ENCODE results near the gene KCNJ13. TPM values are rescaled to one million over a fixed set of nuclear protein-coding genes. Genes with fewer than 3 reads are reported as not detected.
"Not testable (repeated sequence)": the region's sequence is repeated elsewhere in the genome, so short reads cannot be mapped to it uniquely, and the experiment has no call there.

The KCNJ13 gene
- polyA plus RNA-seq, 10 donors, result 0.08 to 0.33 (median 0.17) TPM; not detected in 4

DNA sequence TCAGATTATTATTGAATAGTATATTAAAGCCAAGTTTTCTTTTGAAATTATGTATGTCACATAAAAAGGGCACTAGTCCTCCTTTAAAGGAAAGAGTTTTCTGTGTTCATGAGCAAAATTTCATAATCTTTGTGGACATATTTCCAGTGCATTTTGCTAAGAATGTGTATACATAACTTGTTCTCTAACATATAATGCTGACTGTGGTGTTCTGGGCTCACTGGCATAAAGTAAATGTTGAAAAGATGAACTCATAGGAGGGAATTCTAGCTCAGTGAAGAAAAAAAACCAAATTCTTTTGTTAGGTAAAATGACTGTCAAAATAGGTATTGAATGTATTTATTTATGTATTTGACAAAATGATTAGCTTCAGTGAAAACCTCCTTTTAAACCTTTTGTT lies 6.2 kb downstream of the KCNJ13 start:
- DNase-seq, result no peak

DNA sequence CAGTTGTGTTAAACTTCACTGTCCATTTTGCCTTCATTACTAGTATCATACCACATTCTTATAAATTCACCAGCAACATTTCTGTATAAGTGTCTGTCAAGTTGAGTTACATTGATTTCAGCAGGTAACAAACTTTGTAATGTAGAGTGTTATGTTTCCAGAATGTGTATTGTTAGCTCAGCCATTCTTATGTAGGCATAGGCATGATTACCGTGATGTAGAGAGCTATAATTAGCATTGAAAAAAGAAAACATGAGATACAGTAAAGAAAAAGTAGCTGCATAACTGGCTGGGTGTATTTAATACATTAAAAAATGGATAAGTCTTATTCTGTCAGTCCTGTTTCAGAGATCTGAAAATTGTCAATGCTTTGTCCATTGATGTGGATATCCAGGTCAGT lies 8.5 kb downstream of the KCNJ13 start:
- no peak for DNase-seq

DNA sequence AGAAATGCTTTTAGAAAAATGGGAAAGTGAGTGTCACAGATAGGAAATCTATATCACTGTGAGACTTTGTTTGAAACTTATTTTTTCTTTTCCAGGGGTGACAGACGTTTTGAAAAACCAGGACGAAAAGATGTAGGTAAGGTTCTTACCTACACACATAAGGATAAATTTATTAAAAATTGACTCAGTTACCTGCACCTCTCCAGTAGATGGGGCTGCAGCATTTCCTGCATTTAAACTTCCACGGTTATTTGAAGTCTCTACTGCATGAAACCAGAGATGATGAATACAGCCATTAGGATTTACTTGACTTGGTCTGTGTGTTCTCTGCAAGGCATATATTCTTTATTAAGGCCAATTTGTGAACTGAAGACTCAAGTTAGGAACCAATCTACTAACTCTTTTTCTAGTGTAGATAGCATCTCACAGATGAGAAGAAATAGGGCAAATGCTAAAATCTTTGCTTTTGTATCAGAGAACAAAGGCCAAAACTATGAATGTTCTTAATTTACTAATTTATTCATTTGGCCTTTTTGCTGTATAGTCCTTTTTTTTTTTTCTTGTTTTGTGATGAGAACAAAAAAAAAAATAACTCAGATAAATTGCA lies 15.0 kb downstream of the KCNJ13 start:
- DNase-seq, result peak in 2 of 3 donors; percentile 6 to 12

DNA sequence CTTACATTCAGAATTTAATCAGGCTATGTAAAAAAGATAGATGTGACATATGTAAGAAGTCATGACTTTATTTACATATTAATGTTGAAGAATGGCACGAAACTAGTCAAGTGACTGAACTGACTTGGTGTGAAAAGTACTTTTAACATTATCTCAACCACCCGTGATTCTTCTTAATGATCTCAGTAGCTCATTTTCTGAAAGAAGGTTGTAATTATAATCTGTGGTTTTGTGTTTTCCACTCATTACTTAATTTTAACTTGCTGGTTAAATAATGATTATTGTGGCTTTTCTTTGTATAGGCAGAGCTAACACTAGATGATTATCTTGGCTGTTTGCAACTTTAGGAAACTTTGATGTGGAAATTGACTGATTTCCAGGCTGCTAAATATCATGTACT lies 18.5 kb downstream of the KCNJ13 start:
- no peak for DNase-seq

DNA sequence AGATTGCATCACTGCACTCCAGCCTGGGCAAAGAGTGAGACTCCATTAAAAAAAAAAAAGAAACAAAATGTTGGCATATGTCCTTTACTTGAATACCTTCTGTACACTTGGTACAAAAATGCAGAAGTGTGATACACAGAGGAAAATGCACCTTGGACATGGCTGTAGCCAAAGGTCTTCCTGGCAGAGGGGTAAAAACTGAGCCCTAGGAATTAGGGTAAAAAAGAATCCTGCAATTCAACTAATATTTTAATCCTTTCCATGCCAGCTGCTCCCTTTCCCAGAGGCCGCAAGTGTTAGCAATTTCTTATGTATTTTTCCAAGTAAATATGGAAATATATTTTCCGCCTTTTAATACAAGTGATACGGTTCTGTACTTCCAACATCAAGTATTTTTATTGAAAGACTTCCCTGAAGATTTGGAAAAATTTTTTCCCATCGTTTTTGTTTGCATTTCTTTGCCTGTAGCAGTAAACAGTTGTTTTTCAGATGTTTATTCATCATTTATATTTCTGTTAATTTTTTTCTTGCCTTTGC lies 26.2 kb downstream of the KCNJ13 start:
- no peak for DNase-seq

DNA sequence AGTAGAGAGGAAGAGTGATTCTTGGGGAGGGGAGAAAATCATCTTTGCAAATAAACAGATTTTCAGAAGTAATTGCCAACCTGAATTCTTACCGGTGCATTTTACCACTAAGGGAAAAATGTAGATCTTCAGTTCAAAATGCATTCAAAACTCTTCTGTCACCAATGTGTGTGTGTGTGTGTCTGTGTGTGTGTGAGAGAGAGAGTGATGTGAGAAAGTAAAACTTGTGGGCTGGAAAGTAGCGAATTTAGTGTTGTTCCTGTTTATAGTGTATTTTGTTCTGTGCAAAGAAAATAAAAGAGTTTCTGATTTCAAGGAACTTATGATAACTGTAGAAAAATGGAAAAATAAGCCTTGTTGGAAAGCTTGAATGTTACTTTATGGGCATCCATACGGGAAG lies 27.0 kb downstream of the KCNJ13 start:
- DNase-seq, result no peak

DNA sequence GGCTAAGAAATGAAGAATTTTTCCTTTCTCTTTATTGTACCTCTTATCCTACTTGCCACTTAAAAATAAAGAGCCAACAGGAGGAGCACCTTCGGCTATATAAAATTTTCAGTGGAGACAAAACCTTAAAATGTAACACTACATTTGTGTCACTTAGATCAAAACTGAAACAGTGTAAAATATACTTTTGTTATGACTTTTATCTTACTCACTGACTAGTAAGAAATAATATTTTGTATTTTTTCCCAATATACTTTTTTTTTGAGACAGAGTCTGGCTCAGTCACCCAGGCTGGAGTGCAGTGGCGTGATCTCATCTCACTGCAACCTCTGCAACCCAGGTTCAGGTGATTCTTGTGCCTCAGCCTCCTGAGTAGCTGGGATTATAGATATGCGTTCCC lies 28.3 kb downstream of the KCNJ13 start:
- no peak for DNase-seq

DNA sequence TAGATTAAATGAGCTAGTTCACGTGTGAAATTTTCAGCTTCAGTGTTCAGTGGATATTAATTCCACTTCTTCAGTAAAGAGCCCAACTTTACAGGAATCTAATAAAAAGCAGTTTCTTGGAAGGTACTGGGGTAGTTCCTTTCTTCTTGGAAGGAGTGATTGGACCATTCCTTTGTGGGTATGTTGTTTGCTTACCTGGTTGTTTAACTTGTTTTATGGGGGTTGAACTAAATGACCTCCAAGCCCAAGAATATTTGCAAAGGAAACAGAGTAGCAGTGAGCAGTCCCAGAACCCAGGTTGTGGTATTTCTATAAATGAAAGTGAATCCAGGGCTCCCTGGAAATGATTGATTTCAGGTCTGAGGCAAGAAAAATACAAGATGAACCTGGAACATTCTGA lies 31.4 kb downstream of the KCNJ13 start:
- DNase-seq, result no peak

DNA sequence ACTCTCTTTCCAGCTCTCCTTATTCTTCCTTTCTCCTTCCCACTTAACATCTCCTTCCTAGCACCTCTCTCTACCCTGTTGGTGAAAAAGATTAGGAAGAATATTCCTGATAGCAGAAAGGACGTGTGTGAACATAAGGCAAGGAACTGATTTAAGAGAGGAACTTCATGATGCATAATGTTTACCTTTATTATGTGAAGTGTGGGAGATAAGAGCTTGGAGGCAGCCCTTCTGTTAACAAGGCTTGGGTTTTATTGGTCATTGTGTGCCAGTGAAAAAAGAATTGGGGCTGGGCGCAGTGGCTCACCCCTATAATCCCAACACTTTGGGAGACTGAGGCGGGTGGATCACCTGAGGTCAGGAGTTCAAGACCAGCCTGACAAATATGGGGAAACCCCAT lies 34.4 kb downstream of the KCNJ13 start:
- DNase-seq, result no peak

DNA sequence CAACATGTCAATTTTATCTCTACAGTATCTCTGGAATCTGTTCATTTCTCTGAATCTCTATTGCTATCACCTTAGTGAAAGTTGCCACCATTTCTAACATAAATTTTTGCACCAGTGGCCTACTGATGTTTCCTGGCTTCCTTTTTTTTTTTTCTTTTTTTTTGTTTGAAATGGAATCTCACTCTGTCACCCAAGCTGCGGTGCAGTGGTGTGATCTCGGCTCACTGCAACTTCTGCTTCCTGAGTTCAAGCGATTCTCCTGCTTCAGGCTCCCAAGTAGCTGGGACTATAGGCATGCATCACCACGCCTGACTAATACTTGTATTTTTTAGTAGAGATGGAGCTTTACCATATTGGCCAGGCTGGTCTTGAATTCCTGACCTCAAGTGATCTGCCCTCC lies 35.1 kb downstream of the KCNJ13 start:
- DNase-seq, result no peak

DNA sequence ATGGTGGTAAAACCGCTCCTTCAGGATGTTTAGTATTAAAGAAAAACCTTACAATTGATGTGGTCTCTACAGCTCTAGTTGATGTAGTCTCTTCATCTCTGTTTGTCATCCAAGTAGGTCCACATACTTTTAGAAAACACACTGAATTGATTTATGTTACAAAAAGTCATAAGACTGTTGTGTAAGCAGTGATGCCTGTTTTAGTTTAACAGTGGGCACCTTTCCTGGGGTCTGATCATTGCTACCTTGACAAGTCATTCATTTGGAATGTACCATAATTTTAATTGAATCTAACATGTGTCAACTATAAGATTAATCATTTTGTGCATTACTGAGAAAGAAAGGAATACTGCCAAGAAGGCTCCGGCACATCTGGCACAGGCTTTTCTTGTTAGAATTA lies 44.9 kb downstream of the KCNJ13 start:
- peak; percentile 6 to 21 (median 8) for DNase-seq

DNA sequence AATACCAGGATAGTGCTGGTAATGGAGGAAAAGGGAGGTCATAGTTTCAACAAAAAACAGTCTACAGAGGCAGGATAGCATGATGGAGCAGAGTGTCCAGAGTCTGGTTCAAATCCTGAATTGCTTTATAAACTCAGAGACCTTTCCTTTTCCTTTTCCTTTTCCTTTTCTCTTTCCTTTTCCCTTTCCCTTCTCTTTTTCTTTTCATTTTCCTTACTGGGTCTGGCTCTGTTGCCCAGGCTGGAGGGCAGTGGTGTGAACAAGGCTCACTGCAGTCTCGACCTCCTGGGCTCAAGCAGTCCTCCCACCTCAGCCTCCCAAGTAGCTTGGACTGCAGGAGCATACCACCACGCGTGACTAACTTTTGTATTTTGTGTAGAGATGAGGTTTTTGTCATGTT lies 47.6 kb downstream of the KCNJ13 start:
- DNase-seq, result no peak

DNA sequence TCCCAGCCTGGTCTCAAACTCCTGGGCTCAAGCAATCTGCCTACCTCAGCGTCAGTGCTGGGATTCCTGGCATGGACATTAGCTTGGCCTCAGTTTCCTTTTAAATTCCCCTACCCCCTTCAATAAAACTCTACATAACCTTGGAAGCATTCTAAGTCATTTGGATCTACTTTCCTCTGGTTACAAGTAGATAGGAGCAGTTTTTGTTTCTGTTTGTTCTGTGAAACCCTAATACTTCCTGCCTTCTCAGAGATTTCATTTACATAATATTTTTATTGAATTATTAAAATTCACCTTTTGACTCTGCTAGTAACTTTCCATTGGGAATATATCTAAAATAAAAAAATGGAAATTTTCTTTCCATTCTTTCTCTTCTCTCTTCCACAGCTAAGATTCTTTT lies 53.3 kb downstream of the KCNJ13 start:
- DNase-seq, result no peak

DNA sequence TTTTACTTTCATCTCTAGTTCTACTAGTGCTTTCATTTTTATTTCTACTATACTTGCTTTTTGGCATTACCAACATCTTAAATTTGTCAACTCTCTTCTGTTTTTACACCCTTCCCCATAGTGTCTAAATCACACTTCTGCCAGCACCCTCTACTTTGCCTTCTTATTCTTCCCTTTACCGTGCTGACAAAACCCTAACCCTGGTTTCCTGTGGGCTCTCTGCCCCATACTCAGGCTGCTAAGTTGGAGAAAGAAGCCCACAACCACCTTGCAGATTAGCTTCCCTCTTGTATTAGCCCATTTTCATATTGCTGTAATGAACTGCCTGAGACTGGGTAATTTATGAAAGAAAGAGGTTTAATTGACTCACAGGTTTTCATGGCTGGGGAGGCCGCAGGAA lies 54.5 kb downstream of the KCNJ13 start:
- no peak for DNase-seq

DNA sequence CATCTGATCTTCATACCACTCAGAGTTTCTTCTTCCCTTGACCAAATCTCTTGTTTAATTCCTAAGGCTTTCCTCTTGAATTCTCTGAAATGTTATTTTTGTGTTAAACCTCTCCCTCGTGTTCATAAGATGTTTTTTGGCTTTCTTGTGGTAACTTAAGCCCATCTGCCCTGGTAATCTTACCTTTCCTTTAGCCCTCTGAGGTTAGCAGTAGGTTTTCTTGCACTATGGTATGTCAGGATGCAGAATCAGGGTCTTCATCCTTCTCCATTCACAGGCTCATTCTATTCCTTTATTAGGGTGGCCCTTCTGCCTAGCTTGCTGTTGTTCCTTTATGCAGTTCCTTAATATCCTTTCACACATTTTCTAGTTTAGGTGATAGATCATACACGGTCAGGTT lies 55.1 kb downstream of the KCNJ13 start:
- no peak for DNase-seq

DNA sequence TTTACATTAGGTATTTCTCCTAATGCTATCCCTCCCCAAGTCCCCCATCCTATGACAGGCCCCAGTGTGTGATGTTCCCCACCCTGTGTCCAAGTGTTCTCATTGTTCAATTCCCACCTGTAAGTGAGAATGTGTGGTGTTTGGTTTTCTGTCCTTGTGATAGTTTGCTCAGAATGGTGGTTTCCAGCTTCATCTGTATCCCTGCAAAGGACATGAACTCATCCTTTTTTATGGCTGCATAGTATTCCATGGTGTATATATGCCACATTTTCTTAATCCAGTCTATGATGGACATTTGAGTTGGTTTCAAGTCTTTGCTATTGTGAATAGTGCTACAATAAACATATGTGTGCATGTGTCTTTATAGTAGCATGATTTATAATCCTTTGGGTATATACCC lies 56.3 kb downstream of the KCNJ13 start:
- not testable (repeated sequence) for DNase-seq

Other genes with a start within 250 kb of the KCNJ13 start
- 100 to 1,000 TPM in 4 of 10 donors, 10 to 100 TPM in 6; 56.7 to 133 (median 89.2) TPM for gene CHRNG, start 236.9 kb downstream of the KCNJ13 start, polyA plus RNA-seq (ENCODE audit: insufficient read length in 10 of 10)
- gene TIGD1, start 226.0 kb downstream of the KCNJ13 start, polyA plus RNA-seq (ENCODE audit: insufficient read length in 10 of 10), result 1 to 10 TPM; 4.3 to 8.6 (median 6.2) TPM
- 100 to 1,000 TPM; 100 to 153 (median 113) TPM for gene EIF4E2, start 225.9 kb downstream of the KCNJ13 start, polyA plus RNA-seq (ENCODE audit: insufficient read length in 10 of 10)
- gene EFHD1, start 143.0 kb downstream of the KCNJ13 start, polyA plus RNA-seq (ENCODE audit: insufficient read length in 10 of 10), result 10 to 100 TPM; 12.8 to 40.9 (median 25.5) TPM
- gene GIGYF2, start 79.2 kb downstream of the KCNJ13 start, polyA plus RNA-seq (ENCODE audit: insufficient read length in 10 of 10), result 10 to 100 TPM; 35.3 to 44.9 (median 39.3) TPM
- 1 to 10 TPM in 8 of 10 donors, under 1 TPM in 2; 0.47 to 3.0 (median 1.6) TPM for gene SNORC, start 93.7 kb upstream of the KCNJ13 start, polyA plus RNA-seq (ENCODE audit: insufficient read length in 10 of 10)
- gene NGEF, start 236.7 kb upstream of the KCNJ13 start, polyA plus RNA-seq (ENCODE audit: insufficient read length in 10 of 10), result 1 to 10 TPM; 1.2 to 5.1 (median 2.0) TPM